ENCODE measurements around the gene HTR2C. TPM values are rescaled to one million over a fixed set of nuclear protein-coding genes. Genes with fewer than 3 reads are reported as not detected.

The HTR2C gene
- 1.7 to 2.4 TPM (median 2.3 TPM) in 3 replicates for total RNA-seq (2021)
- Bru-seq, nascent RNA: percentile 50 among the genes with signal in this experiment
- long read RNA-seq, experiment 1, full-length matches to known transcripts: 2 of 22 reads
- long read RNA-seq, experiment 1, partial matches to known transcripts: 2 of 22 reads
- long read RNA-seq, experiment 1, other reads (novel, unspliced or antisense): 18 of 22 reads
- long read RNA-seq, experiment 2, partial matches to known transcripts: 1 of 3 reads
- long read RNA-seq, experiment 2, other reads (novel, unspliced or antisense): 2 of 3 reads
- long read RNA-seq, experiment 3: 0 reads

DNA sequence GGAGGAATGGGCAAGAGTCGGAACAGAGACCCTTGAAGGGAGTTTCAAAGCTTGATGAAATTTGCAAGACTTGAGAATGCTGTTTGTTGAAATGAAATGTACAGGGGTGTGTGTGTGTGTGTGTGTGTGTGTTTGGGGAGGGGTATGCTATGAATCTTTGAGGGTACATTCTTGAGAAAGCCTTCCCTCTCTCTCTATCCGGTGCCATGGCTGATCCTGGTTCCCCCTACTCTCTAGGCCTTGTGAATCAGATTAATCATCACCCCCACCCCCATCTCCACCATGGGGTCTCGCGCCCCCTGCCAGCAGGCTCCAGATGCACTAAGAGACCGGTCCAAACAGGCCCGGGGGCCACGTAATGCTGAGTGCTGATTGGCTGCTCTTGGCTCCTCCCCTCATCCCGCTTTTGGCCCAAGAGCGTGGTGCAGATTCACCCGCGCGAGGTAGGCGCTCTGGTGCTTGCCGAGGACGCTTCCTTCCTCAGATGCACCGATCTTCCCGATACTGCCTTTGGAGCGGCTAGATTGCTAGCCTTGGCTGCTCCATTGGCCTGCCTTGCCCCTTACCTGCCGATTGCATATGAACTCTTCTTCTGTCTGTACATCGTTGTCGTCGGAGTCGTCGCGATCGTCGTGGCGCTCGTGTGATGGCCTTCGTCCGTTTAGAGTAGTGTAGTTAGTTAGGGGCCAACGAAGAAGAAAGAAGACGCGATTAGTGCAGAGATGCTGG lies at the start of gene HTR2C:
HTR2C (plus strand) TSS at position 441 of the 729 bp plus-strand sequence. CDS start 142,851 bp downstream, outside the sequence.
- Mint-ChIP-seq H3K27ac (peak within 1 kb of the TSS; percentile 93), H3K4me1 (peaks cover 47% of the 10 kb centered on the region), H3K36me3 (no peaks in the 10 kb centered on the region; the same call in 1 of the 2 replicates), H3K4me3 (peak within 1 kb of the TSS; percentile 76), H3K27me3 (ENCODE audit: low read depth) (peaks cover 70% of the 10 kb centered on the region), H3K9me3 (no peaks in the 10 kb centered on the region)
- ChIA-PET CTCF (interaction anchor here (0.8 to 1.8 kb wide), 3 partner anchors 26 to 376 kb away, joined by 3 to 5 read pairs (median 4); no protein-coding TSS in a partner anchor), POLR2A (no interaction called here)
- peak; percentile 62 for DNase-seq (ENCODE audit: low spot score)
- peak; percentile 27 for ATAC-seq
- no peak for TF ChIP-seq ZNF138 (CRISPR knock-in tag; conservative IDR thresholded peaks at IDR 0.05)
- no peak for TF ChIP-seq CREM (CRISPR knock-in tag; IDR thresholded peaks at IDR 0.05)
- no peak for TF ChIP-seq TCF7 (CRISPR knock-in tag; IDR thresholded peaks at IDR 0.05; ENCODE audit: low read depth)
- 0 out of 2 replicates have a peak, but pooled peaks have one; percentile 15 for TF ChIP-seq SMAD4 (CRISPR knock-in tag; IDR thresholded peaks at IDR 0.05)
- TF ChIP-seq ELF4 (CRISPR knock-in tag; IDR thresholded peaks at IDR 0.05; ENCODE audit: low read depth): no peak
- TF ChIP-seq ZNF671 (CRISPR knock-in tag; IDR thresholded peaks at IDR 0.05): peak; percentile 9; the same call in 1 of the 2 replicates
- TF ChIP-seq, protein P1, sequence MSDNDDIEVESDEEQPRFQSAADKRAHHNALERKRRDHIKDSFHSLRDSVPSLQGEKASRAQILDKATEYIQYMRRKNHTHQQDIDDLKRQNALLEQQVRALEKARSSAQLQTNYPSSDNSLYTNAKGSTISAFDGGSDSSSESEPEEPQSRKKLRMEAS (CRISPR knock-in tag; IDR thresholded peaks at IDR 0.05): peak; percentile 82
- no peak for TF ChIP-seq GTF2I (CRISPR knock-in tag; conservative IDR thresholded peaks at IDR 0.05)
- TF ChIP-seq NFATC4 (CRISPR knock-in tag; IDR thresholded peaks at IDR 0.05): peak; percentile 2; the same call in 1 of the 2 replicates
- TF ChIP-seq HMGA2 (CRISPR knock-in tag; IDR thresholded peaks at IDR 0.05): no peak
- TF ChIP-seq KAT7 (CRISPR knock-in tag; IDR thresholded peaks at IDR 0.05; ENCODE audit: borderline replicate concordance): no peak
- TF ChIP-seq, protein P2, sequence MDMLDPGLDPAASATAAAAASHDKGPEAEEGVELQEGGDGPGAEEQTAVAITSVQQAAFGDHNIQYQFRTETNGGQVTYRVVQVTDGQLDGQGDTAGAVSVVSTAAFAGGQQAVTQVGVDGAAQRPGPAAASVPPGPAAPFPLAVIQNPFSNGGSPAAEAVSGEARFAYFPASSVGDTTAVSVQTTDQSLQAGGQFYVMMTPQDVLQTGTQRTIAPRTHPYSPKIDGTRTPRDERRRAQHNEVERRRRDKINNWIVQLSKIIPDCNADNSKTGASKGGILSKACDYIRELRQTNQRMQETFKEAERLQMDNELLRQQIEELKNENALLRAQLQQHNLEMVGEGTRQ (CRISPR knock-in tag; IDR thresholded peaks at IDR 0.05): no peak
- TF ChIP-seq NFYB (CRISPR knock-in tag; conservative IDR thresholded peaks at IDR 0.05; ENCODE audit: low read depth): peak; percentile 40; the same call in 1 of the 2 replicates
- no peak for TF ChIP-seq NR2C2 (CRISPR knock-in tag; IDR thresholded peaks at IDR 0.05)
- TF ChIP-seq, protein P3, sequence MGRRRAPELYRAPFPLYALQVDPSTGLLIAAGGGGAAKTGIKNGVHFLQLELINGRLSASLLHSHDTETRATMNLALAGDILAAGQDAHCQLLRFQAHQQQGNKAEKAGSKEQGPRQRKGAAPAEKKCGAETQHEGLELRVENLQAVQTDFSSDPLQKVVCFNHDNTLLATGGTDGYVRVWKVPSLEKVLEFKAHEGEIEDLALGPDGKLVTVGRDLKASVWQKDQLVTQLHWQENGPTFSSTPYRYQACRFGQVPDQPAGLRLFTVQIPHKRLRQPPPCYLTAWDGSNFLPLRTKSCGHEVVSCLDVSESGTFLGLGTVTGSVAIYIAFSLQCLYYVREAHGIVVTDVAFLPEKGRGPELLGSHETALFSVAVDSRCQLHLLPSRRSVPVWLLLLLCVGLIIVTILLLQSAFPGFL (CRISPR knock-in tag; IDR thresholded peaks at IDR 0.05; ENCODE audit: borderline replicate concordance): no peak
- no peak for TF ChIP-seq OVOL2 (CRISPR knock-in tag; IDR thresholded peaks at IDR 0.05; ENCODE audit: borderline replicate concordance)
- TF ChIP-seq, protein P4, sequence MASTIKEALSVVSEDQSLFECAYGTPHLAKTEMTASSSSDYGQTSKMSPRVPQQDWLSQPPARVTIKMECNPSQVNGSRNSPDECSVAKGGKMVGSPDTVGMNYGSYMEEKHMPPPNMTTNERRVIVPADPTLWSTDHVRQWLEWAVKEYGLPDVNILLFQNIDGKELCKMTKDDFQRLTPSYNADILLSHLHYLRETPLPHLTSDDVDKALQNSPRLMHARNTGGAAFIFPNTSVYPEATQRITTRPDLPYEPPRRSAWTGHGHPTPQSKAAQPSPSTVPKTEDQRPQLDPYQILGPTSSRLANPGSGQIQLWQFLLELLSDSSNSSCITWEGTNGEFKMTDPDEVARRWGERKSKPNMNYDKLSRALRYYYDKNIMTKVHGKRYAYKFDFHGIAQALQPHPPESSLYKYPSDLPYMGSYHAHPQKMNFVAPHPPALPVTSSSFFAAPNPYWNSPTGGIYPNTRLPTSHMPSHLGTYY (CRISPR knock-in tag; IDR thresholded peaks at IDR 0.05): no peak
- TF ChIP-seq NFE2L1 (CRISPR knock-in tag; IDR thresholded peaks at IDR 0.05): no peak
- no peak for TF ChIP-seq IRF2 (CRISPR knock-in tag; IDR thresholded peaks at IDR 0.05; ENCODE audit: borderline replicate concordance, low read depth)
- TF ChIP-seq RELA (CRISPR knock-in tag; IDR thresholded peaks at IDR 0.05; ENCODE audit: borderline replicate concordance): 0 out of 2 replicates have a peak, but pooled peaks have one; percentile 8
- peak; percentile 70; the same call in 1 of the 2 replicates for TF ChIP-seq TEAD1 (CRISPR knock-in tag; IDR thresholded peaks at IDR 0.05)
- no peak for TF ChIP-seq MXD4 (CRISPR knock-in tag; IDR thresholded peaks at IDR 0.05; ENCODE audit: borderline replicate concordance)
- TF ChIP-seq GRHL2 (CRISPR knock-in tag; IDR thresholded peaks at IDR 0.05; ENCODE audit: insufficient replicate concordance, severe bottlenecking): no peak
- TF ChIP-seq, protein P5, sequence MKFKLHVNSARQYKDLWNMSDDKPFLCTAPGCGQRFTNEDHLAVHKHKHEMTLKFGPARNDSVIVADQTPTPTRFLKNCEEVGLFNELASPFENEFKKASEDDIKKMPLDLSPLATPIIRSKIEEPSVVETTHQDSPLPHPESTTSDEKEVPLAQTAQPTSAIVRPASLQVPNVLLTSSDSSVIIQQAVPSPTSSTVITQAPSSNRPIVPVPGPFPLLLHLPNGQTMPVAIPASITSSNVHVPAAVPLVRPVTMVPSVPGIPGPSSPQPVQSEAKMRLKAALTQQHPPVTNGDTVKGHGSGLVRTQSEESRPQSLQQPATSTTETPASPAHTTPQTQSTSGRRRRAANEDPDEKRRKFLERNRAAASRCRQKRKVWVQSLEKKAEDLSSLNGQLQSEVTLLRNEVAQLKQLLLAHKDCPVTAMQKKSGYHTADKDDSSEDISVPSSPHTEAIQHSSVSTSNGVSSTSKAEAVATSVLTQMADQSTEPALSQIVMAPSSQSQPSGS (CRISPR knock-in tag; IDR thresholded peaks at IDR 0.05; ENCODE audit: borderline replicate concordance, low read depth): no peak
- TF ChIP-seq, protein P6, sequence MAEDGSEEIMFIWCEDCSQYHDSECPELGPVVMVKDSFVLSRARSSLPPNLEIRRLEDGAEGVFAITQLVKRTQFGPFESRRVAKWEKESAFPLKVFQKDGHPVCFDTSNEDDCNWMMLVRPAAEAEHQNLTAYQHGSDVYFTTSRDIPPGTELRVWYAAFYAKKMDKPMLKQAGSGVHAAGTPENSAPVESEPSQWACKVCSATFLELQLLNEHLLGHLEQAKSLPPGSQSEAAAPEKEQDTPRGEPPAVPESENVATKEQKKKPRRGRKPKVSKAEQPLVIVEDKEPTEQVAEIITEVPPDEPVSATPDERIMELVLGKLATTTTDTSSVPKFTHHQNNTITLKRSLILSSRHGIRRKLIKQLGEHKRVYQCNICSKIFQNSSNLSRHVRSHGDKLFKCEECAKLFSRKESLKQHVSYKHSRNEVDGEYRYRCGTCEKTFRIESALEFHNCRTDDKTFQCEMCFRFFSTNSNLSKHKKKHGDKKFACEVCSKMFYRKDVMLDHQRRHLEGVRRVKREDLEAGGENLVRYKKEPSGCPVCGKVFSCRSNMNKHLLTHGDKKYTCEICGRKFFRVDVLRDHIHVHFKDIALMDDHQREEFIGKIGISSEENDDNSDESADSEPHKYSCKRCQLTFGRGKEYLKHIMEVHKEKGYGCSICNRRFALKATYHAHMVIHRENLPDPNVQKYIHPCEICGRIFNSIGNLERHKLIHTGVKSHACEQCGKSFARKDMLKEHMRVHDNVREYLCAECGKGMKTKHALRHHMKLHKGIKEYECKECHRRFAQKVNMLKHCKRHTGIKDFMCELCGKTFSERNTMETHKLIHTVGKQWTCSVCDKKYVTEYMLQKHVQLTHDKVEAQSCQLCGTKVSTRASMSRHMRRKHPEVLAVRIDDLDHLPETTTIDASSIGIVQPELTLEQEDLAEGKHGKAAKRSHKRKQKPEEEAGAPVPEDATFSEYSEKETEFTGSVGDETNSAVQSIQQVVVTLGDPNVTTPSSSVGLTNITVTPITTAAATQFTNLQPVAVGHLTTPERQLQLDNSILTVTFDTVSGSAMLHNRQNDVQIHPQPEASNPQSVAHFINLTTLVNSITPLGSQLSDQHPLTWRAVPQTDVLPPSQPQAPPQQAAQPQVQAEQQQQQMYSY (CRISPR knock-in tag; IDR thresholded peaks at IDR 0.05): no peak
- no peak for TF ChIP-seq ZNF317 (CRISPR knock-in tag; IDR thresholded peaks at IDR 0.05; ENCODE audit: borderline replicate concordance, low read depth)
- peak; percentile 40; the same call in 1 of the 2 replicates for TF ChIP-seq ETV6 (CRISPR knock-in tag; IDR thresholded peaks at IDR 0.05)

Measured in WTC11 (cell line).